Skeletal muscle tissue (tissue), 4 donors: ENCODE measurements around the gene ELAVL1. TPM values are rescaled to one million over a fixed set of nuclear protein-coding genes. Genes with fewer than 3 reads are reported as not detected.
"Not testable (repeated sequence)": the region's sequence is repeated elsewhere in the genome, so short reads cannot be mapped to it uniquely, and the experiment has no call there.

Source experiments
- H3K27ac ChIP-seq: one replicate; pipeline ENCODE4 v1.7.0; 2013; ENCODE audit warnings: mild to moderate bottlenecking, low read depth, low read length, inconsistent platforms
- H3K27me3 ChIP-seq, 3 donors: one replicate each; pipeline ENCODE4 v1.7.0; 2013; ENCODE audit warnings: low read length in 3 of 3; ENCODE audit not compliant: control insufficient read depth in 3 of 3, insufficient read depth in 3 of 3
- H3K36me3 ChIP-seq, 3 donors: one replicate each; pipeline ENCODE4 v1.7.0; 2013; ENCODE audit warnings: low read length in 3 of 3; ENCODE audit not compliant: control insufficient read depth in 3 of 3, insufficient read depth in 3 of 3
- H3K4me1 ChIP-seq, 3 donors: one replicate each; pipeline ENCODE4 v1.7.0; 2013; ENCODE audit warnings: low read length in 3 of 3, mild to moderate bottlenecking in 3 of 3; ENCODE audit not compliant: control insufficient read depth in 3 of 3, insufficient read depth in 3 of 3
- H3K4me3 ChIP-seq, 3 donors: one replicate each; pipeline ENCODE4 v1.7.0; 2013; ENCODE audit warnings: low read length in 3 of 3
- H3K9ac ChIP-seq, 3 donors: one replicate each; pipeline ENCODE4 v1.7.0; 2013; ENCODE audit warnings: low read length in 3 of 3, mild to moderate bottlenecking in 3 of 3, moderate library complexity in 2 of 3, low read depth in 1 of 3
- H3K9me3 ChIP-seq, 3 donors: one replicate each; pipeline ENCODE4 v1.7.0; 2013; ENCODE audit warnings: low read length in 3 of 3; ENCODE audit not compliant: control insufficient read depth in 3 of 3
- total RNA-seq: library from RNA; depleted of rRNA; stranded (reverse); fragments of >200 nt; gene quantifications from one replicate; pipeline ENCODE4 v1.2.3, GENCODE V29; 2014
- donor health status: Osteomylitis.

Gene ELAVL1
- total RNA-seq, 1 donor from 2014 or later = 16.7 TPM

DNA sequence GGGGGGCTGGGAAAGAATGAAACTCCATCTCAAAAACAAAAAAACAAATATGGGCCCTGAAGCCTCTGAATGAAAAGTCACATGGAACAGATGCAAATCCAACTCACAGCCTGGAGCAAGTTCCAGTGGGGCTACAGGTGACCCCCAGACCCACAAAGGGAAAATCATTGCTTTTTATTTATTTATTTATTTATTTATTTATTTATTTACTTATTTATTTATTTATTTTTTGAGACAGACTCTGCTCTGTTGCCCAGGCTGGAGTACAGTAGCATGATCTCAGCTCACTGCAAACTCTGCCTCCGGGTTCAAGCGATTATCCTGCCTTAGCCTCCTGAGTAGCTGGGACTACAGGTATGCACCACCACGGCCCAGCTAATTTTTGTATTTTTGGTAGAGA lies 33.8 kb upstream of the ELAVL1 start:
- peaks cover 0 to 7% (median 5%) of the 10 kb centered on the region in 3 donors for H3K27me3 ChIP-seq
- H3K4me3 ChIP-seq = no peak overlapping the region
- H3K27ac ChIP-seq = no peak overlapping the region
- H3K9ac ChIP-seq = no peak overlapping the region
- peaks cover 0 to 6% (median 4%) of the 10 kb centered on the region in 3 donors for H3K4me1 ChIP-seq
- no peaks in the 10 kb centered on the region for H3K36me3 ChIP-seq
- no peaks in the 10 kb centered on the region for H3K9me3 ChIP-seq

GRCh38 chr19:8038815-8039214 lies 33.4 kb upstream of the ELAVL1 start:
- peaks cover 0 to 6% (median 4%) of the 10 kb centered on the region in 3 donors for H3K4me1 ChIP-seq
- H3K27me3 ChIP-seq = peaks cover 2 to 7% (median 5%) of the 10 kb centered on the region in 3 donors
- H3K36me3 ChIP-seq = no peaks in the 10 kb centered on the region
- H3K9ac ChIP-seq = no peak overlapping the region
- H3K4me3 ChIP-seq = no peak overlapping the region
- H3K27ac ChIP-seq = no peak overlapping the region
- H3K9me3 ChIP-seq = no peaks in the 10 kb centered on the region

GRCh38 chr19:8036434-8037099 lies 31.1 kb upstream of the ELAVL1 start:
- H3K9me3 ChIP-seq = no peaks in the 10 kb centered on the region
- H3K4me3 ChIP-seq = no peak overlapping the region
- peaks cover 2 to 5% (median 2%) of the 10 kb centered on the region in 3 donors for H3K27me3 ChIP-seq
- H3K4me1 ChIP-seq = peaks cover 0 to 6% (median 4%) of the 10 kb centered on the region in 3 donors
- H3K9ac ChIP-seq = no peak overlapping the region
- no peaks in the 10 kb centered on the region for H3K36me3 ChIP-seq
- no peak overlapping the region for H3K27ac ChIP-seq

GRCh38 chr19:8034178-8034525 lies 28.7 kb upstream of the ELAVL1 start:
- peaks cover 0 to 6% (median 4%) of the 10 kb centered on the region in 3 donors for H3K4me1 ChIP-seq
- H3K36me3 ChIP-seq = no peaks in the 10 kb centered on the region
- no peak overlapping the region for H3K9ac ChIP-seq
- H3K4me3 ChIP-seq = no peak overlapping the region
- H3K27ac ChIP-seq = no peak overlapping the region
- H3K27me3 ChIP-seq = peaks cover 0 to 8% (median 2%) of the 10 kb centered on the region in 3 donors
- H3K9me3 ChIP-seq = no peaks in the 10 kb centered on the region

DNA sequence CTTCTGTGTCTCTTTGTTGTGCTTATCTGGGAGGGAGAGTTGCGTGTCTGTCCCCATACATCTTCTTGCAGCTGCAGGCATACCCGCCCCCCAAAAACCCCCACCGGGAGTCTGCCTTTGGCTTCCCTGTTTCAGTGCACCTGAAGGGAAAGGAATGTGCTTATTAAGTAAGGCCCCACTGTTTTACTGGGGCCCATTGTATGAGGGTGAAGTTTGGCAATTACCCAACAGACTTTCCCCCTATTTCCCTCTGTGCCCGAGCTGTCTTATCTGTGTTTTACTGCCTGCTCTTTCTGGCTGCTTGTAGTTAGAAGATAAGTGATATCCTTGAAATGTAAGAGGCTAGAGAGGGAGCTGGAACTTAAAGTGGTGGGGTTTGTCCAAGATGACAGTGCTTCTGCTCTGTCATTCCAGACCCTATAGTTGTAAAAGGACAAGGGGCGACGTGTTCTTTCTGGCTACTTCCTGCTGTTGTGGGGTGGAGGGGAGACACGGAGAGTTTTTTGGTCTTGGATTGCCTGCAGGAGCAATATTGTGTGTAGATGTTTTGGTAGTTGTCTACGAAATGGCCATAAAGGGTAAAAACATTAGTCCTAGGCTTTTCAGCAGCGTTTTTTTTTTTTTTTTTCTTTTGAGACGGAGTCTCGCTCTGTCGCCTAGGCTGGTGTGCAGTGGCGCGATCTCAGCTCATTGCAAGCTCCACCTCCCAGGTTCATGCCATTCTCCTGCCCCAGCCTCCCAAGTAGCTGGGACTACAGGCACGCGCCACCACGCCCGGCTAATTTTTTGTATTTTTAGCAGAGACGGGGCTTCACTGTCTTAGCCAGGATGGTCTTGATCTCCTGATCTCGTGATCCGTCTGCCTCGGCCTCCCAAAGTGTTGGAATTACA lies 28.1 kb upstream of the ELAVL1 start:
- not testable (repeated sequence) for H3K27ac ChIP-seq, H3K36me3 ChIP-seq, H3K4me1 ChIP-seq, H3K9ac ChIP-seq, H3K27me3 ChIP-seq, H3K4me3 ChIP-seq, H3K9me3 ChIP-seq

GRCh38 chr19:8030960-8031359 lies 25.5 kb upstream of the ELAVL1 start:
- no peaks in the 10 kb centered on the region for H3K4me1 ChIP-seq
- H3K36me3 ChIP-seq = no peaks in the 10 kb centered on the region
- H3K9me3 ChIP-seq = no peaks in the 10 kb centered on the region
- H3K4me3 ChIP-seq = no peak overlapping the region
- no peak overlapping the region for H3K27ac ChIP-seq
- peaks cover 0 to 8% (median 2%) of the 10 kb centered on the region in 3 donors for H3K27me3 ChIP-seq
- H3K9ac ChIP-seq = no peak overlapping the region

GRCh38 chr19:8028951-8029491 lies 23.6 kb upstream of the ELAVL1 start:
- peaks cover 0 to 8% (median under 1%) of the 10 kb centered on the region in 3 donors for H3K27me3 ChIP-seq
- H3K4me3 ChIP-seq = no peak overlapping the region
- no peaks in the 10 kb centered on the region for H3K9me3 ChIP-seq
- H3K36me3 ChIP-seq = no peaks in the 10 kb centered on the region
- no peak overlapping the region for H3K9ac ChIP-seq
- no peaks in the 10 kb centered on the region for H3K4me1 ChIP-seq
- no peak overlapping the region for H3K27ac ChIP-seq

- H3K27ac ChIP-seq = no peak overlapping the region
- H3K9ac ChIP-seq = no peak overlapping the region
- H3K4me1 ChIP-seq = no peaks in the 10 kb centered on the region
- no peaks in the 10 kb centered on the region for H3K36me3 ChIP-seq
- peaks cover 0 to 8% (median 0%) of the 10 kb centered on the region in 3 donors for H3K27me3 ChIP-seq
- no peaks in the 10 kb centered on the region for H3K9me3 ChIP-seq
- H3K4me3 ChIP-seq = no peak overlapping the region
Observed at GRCh38 chr19:8025316-8025715, 19.9 kb upstream of the ELAVL1 start.

- H3K36me3 ChIP-seq, H3K4me3 ChIP-seq, H3K4me1 ChIP-seq, H3K9me3 ChIP-seq, H3K27me3 ChIP-seq, H3K9ac ChIP-seq, H3K27ac ChIP-seq: not testable (repeated sequence)
Observed at GRCh38 chr19:8024256-8024655, 18.8 kb upstream of the ELAVL1 start.

DNA sequence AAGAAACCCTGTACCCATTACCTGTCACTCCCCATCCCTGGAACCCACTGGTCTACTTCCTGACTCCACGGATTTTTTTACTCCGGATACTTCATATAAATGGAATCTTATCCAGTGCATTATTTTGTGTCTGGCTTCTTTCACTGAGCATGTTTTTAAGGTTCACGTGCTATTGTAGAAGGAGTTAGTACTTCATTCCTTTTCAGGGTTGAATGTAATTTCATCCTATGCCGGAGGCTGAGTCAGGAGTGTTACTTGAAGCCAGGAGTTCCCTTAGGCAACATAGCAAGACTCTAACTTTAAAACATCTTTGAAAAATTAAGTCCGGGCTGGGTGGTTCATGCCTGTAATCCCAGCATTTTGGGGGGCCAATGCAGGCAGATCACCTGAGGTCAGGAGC lies 17.9 kb upstream of the ELAVL1 start:
- Histone ChIP-seq H3K36me3 (no peaks in the 10 kb centered on the region), H3K9me3 (no peaks in the 10 kb centered on the region), H3K27me3 (peaks cover 0 to 3% (median 0%) of the 10 kb centered on the region in 3 donors), H3K4me3 (no peak overlapping the region), H3K9ac (no peak overlapping the region), H3K27ac (no peak overlapping the region), H3K4me1 (no peaks in the 10 kb centered on the region)
